Measurements from ENCODE around the gene BMP8B.
"Not testable (repeated sequence)": the region's sequence is repeated elsewhere in the genome, so short reads cannot be mapped to it uniquely, and the experiment has no call there.

The BMP8B gene

GRCh38 chr1:39812913-39813312, 24.2 kb upstream of the BMP8B start:
- DNase-seq (ENCODE audit: low read depth): no peak

GRCh38 chr1:39808784-39809517, 20.3 kb upstream of the BMP8B start:
- DNase-seq (ENCODE audit: low read depth): no peak

GRCh38 chr1:39805385-39805784, 16.7 kb upstream of the BMP8B start:
- no peak for DNase-seq (ENCODE audit: low read depth)

GRCh38 chr1:39802496-39803260, 14.0 kb upstream of the BMP8B start:
- no peak for DNase-seq (ENCODE audit: low read depth)

GRCh38 chr1:39800471-39800835, 11.8 kb upstream of the BMP8B start:
- no peak for DNase-seq (ENCODE audit: low read depth)

- peak; percentile 77 for DNase-seq (ENCODE audit: low read depth)
Observed at GRCh38 chr1:39799770-39800470, 11.3 kb upstream of the BMP8B start.

GRCh38 chr1:39798859-39799769, 10.4 kb upstream of the BMP8B start:
- DNase-seq (ENCODE audit: low read depth): peak; percentile 75

- no peak for DNase-seq (ENCODE audit: low read depth)
Observed at GRCh38 chr1:39795651-39796050, 7.0 kb upstream of the BMP8B start.

GRCh38 chr1:39791838-39792237, 3.2 kb upstream of the BMP8B start:
- no peak for DNase-seq (ENCODE audit: low read depth)

- no peak for DNase-seq (ENCODE audit: low read depth)
Observed at GRCh38 chr1:39789571-39790110, 976 bp upstream of the BMP8B start.

GRCh38 chr1:39788426-39788757, 273 bp downstream of the BMP8B start:
- DNase-seq (ENCODE audit: low read depth): no peak

- not testable (repeated sequence) for DNase-seq (ENCODE audit: low read depth)
Observed at GRCh38 chr1:39787964-39788363, 701 bp downstream of the BMP8B start.

- no peak for DNase-seq (ENCODE audit: low read depth)
Observed at GRCh38 chr1:39787468-39787867, 1.2 kb downstream of the BMP8B start.

GRCh38 chr1:39787108-39787375, 1.6 kb downstream of the BMP8B start:
- DNase-seq (ENCODE audit: low read depth): not testable (repeated sequence)

GRCh38 chr1:39786303-39787107, 2.2 kb downstream of the BMP8B start:
- not testable (repeated sequence) for DNase-seq (ENCODE audit: low read depth)

- DNase-seq (ENCODE audit: low read depth): not testable (repeated sequence)
Observed at GRCh38 chr1:39782685-39783084, 6.0 kb downstream of the BMP8B start.

GRCh38 chr1:39782103-39782502, 6.6 kb downstream of the BMP8B start:
- DNase-seq (ENCODE audit: low read depth): no peak

- no peak for DNase-seq (ENCODE audit: low read depth)
Observed at GRCh38 chr1:39781349-39781715, 7.3 kb downstream of the BMP8B start.

- DNase-seq (ENCODE audit: low read depth): no peak
Observed at GRCh38 chr1:39779821-39780220, 8.8 kb downstream of the BMP8B start.

GRCh38 chr1:39779137-39779536, 9.5 kb downstream of the BMP8B start:
- no peak for DNase-seq (ENCODE audit: low read depth)

GRCh38 chr1:39778463-39779099, 10.1 kb downstream of the BMP8B start:
- DNase-seq (ENCODE audit: low read depth): not testable (repeated sequence)
